ENCODE data around the gene LIPT1.
"Not testable (repeated sequence)": the region's sequence is repeated elsewhere in the genome, so short reads cannot be mapped to it uniquely, and the experiment has no call there.

LIPT1 gene

GRCh38 chr2:99180755-99181623, 26.2 kb downstream of the LIPT1 start, which contains the start of the genes MITD1 and MRPL30:
TSS of gene MITD1 (minus strand) at chr2:99181058. CDS start at chr2:99180981, 77 bp downstream.
TSS of gene MRPL30 (plus strand) at chr2:99181184. CDS start at chr2:99186204, 5,020 bp downstream.
- peak; percentile 83 to 96 for DNase-seq

DNA sequence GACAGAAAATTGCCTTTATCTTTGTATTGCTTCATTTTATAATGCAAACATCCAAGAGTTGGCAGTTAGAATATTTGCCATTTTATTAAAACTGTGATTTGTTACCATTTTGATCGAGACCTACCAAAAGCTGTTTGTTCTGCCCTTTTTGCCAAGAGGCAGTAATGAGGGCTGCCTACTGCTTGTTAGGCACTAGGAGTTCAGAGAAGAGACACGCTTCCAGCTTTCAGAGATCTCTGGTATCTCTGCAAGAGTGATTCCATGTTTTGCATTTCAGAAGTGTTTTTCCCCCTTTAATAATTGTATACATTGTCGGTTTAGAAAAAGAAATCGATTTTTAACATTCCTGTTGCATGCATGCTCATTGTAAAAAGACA, 26.8 kb downstream of the LIPT1 start:
- DNase-seq = no peak

DNA sequence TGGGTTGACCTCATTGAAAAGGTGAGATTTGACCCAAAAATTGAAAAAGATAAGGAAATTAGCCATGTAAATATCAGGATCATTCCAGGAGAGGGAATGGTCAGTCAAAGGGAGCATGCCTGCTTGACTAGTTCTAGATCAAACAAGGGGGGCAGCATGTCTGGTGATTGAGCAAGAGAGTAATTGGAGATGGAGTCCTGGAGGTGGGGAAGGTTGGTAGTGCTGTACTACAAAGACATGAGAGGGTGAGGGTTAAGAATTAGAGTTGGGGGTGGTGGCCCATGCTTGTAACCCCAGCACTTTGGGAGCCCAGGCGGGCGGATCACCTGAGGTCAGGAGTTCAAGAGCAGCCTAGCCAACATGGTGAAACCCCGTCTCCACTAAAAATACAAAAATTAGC, 28.3 kb downstream of the LIPT1 start:
- no peak for DNase-seq

- no peak for DNase-seq
Observed at GRCh38 chr2:99184811-99185210, 30.0 kb downstream of the LIPT1 start.

DNA sequence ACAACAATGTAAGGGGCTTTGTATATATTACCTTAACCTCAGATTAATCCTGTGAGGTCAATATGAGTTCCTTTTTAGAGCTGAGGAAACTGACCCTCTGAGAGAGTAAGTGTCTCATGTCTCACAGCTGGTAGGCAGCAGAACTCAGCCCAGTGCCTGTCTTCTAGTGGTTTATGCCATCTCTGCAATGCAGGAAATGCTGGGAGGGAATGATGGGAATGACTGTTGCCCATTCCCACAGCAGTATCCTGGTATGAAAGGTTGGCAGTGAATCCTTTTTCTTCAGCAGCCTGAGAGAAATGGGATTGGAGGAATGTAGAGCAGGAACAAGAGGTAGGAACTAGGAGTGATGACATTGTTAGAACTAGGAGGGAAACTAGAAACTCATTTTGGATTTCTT, 32.2 kb downstream of the LIPT1 start:
- no peak for DNase-seq

DNA sequence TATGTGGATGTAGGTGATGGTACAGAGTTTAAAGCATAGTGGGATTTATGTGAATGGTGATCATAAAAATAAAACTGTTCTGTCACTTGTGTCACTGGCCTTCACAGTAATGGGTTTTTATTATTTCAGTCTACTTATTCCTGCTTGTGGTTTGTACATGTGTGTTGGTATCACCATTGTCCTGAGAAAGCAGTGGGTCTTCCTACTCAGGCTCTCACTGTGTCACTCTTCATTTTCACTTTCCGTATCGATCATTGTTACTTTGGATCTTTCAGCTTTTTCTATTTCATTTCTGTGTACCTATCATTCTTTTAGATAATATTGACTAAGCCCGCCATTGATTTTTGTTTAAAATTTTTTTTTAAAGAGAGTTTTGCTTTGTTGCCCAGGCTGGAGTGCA, 33.6 kb downstream of the LIPT1 start:
- DNase-seq = no peak

DNA sequence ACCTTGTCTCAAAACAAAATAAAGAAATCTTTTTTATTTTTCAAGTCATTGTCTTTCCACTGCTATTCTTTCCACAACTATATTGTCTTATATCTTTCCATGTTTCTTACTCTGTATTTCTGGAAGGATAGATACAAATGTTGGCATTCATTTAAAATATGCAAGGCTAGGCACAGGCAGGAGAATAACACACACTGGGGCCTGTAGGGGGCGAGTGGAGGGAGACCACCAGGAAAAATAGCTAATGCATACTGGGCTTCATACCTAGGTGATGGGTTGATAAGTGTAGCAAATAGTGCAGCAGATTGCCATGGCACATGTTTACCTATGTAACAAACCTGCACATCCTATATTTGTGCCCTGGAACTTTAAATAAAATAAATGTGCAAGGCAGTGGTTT, 35.8 kb downstream of the LIPT1 start:
- no peak for DNase-seq

- DNase-seq = not testable (repeated sequence)
Observed at GRCh38 chr2:99192364-99192763, 37.6 kb downstream of the LIPT1 start.

DNA sequence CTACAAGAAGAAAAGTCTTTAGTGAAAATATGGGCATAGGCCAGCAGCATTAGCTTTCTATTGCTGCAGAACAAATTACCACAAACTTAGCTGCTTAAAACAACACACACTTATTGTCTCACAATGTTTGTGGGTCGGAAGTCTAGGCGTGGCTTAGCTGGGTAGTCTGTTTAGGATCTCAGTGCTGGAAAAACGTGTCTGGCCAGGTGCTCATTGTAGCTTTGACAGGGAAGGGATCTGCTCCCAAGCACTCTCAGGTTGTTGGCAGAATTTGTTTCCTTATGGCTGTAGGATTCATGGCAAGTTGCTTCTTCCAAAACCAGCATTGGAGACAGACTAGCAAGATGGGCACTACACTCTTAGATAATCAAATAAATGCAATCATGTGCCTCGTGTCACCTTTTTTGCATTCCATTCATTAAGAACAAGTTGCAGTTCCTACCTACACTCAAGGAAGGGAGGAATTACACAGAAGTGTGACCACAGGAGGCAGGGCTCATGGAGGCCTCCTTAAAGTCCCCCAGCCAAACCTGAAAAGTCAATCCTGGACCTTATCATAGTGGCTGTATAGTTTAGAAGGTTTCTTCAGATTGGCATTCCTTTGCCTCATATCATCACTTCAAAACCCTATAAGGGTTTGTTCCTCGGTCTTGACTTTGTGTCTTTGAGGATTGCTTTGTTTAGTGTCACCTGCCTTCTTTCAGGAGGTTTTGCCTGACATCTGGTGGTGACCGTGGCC, 43.5 kb downstream of the LIPT1 start:
- DNase-seq = no peak

DNA sequence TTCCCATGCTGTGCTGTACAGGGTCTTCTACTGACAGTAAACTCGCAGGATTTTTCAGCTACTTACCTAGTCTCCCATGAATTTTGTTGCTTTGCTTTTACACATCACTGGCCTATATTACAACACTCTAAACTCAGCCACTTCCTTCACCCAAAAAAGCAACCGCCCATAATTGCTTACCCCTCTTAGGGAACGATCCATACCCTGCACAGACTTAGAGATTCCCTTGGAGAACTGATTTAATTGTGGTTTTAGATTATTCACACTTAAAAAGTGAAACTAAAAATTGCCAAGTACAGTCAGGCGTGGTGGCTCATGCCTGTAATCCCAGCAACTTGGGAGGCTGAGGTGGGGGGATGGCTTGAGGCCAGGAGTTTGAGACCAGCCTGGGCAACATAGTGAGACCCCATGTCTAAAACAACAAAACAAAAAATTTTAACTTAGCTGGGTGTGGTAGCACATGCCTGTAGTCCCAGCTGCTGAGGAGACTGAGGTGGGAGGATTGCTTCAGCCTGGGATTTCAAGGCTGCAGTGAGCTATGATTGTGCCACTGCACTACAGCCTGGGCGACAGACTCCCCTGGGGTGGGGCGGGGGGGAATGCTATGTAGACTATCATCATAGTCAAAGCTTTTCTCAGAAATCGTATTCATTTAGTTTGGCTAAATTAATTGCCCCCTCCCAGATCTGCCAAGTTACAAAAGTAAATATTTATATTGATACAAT, 45.5 kb downstream of the LIPT1 start:
- DNase-seq = no peak

GRCh38 chr2:99201959-99202678, 47.4 kb downstream of the LIPT1 start:
- DNase-seq = no peak

DNA sequence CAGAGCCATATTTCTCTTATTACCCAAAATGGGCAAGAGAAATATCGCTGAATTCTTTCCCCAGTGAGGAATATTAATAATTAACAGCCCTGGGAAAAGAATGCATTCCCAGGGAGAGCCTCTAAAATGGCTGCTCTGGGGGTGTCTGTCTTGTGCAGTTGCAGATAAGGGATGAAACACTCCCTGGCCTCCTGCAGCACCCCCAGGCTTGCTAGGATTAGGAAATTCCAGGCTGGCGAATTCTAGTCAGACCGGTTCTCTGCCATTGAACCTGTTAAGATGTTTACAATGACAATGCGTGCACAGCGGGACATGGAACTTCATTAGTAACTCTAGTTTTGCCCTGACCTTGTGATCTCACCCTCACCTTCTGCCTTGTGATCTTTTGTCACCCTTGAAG, 50.7 kb downstream of the LIPT1 start:
- no peak for DNase-seq
